Measurements from ENCODE around the gene SYNJ2. TPM values are rescaled to one million over a fixed set of nuclear protein-coding genes. Genes with fewer than 3 reads are reported as not detected.

SYNJ2 gene
- total RNA-seq, 1 donor: 10.2 TPM

GRCh38 chr6:158039178-158039557, 57.5 kb downstream of the SYNJ2 start:
- DNase-seq (ENCODE audit: low read depth in 2 of 3, low spot score in 2 of 3): no peak

- DNase-seq (ENCODE audit: low read depth in 2 of 3, low spot score in 2 of 3): peak in 2 of 3 donors; percentile 35 to 44
These were observed 57.9 kb downstream of the SYNJ2 start for GRCh38 chr6:158039571-158040050.

GRCh38 chr6:158040051-158040803, 58.6 kb downstream of the SYNJ2 start:
- DNase-seq (ENCODE audit: low read depth in 2 of 3, low spot score in 2 of 3): peak in 2 of 3 donors; percentile 96 to 97

- no peak for DNase-seq (ENCODE audit: low read depth in 2 of 3, low spot score in 2 of 3)
These were observed 59.2 kb downstream of the SYNJ2 start for GRCh38 chr6:158040804-158041347.

- DNase-seq (ENCODE audit: low read depth in 2 of 3, low spot score in 2 of 3): no peak
These were observed 59.7 kb downstream of the SYNJ2 start for GRCh38 chr6:158041370-158041769.

- DNase-seq (ENCODE audit: low read depth in 2 of 3, low spot score in 2 of 3): no peak
These were observed 60.1 kb downstream of the SYNJ2 start for GRCh38 chr6:158041788-158042187.

- peak in 1 of 3 donors; percentile 27 for DNase-seq (ENCODE audit: low read depth in 2 of 3, low spot score in 2 of 3)
These were observed 60.7 kb downstream of the SYNJ2 start for GRCh38 chr6:158042245-158042798.

GRCh38 chr6:158043008-158043407, 61.3 kb downstream of the SYNJ2 start:
- DNase-seq (ENCODE audit: low read depth in 2 of 3, low spot score in 2 of 3): no peak

- no peak for DNase-seq (ENCODE audit: low read depth in 2 of 3, low spot score in 2 of 3)
These were observed 62.2 kb downstream of the SYNJ2 start for GRCh38 chr6:158043586-158044524.

GRCh38 chr6:158044525-158044888, 62.8 kb downstream of the SYNJ2 start:
- DNase-seq (ENCODE audit: low read depth in 2 of 3, low spot score in 2 of 3): no peak

- no peak for DNase-seq (ENCODE audit: low read depth in 2 of 3, low spot score in 2 of 3)
These were observed 64.8 kb downstream of the SYNJ2 start for GRCh38 chr6:158046201-158047126.

GRCh38 chr6:158047127-158047518, 65.5 kb downstream of the SYNJ2 start:
- no peak for DNase-seq (ENCODE audit: low read depth in 2 of 3, low spot score in 2 of 3)

GRCh38 chr6:158047563-158048323, 66.1 kb downstream of the SYNJ2 start:
- DNase-seq (ENCODE audit: low read depth in 2 of 3, low spot score in 2 of 3): no peak

GRCh38 chr6:158048589-158048988, 66.9 kb downstream of the SYNJ2 start:
- no peak for DNase-seq (ENCODE audit: low read depth in 2 of 3, low spot score in 2 of 3)

- DNase-seq (ENCODE audit: low read depth in 2 of 3, low spot score in 2 of 3): no peak
These were observed 67.7 kb downstream of the SYNJ2 start for GRCh38 chr6:158049055-158050028.

- no peak for DNase-seq (ENCODE audit: low read depth in 2 of 3, low spot score in 2 of 3)
These were observed 68.6 kb downstream of the SYNJ2 start for GRCh38 chr6:158050107-158050735.

- DNase-seq (ENCODE audit: low read depth in 2 of 3, low spot score in 2 of 3): no peak
These were observed 69.3 kb downstream of the SYNJ2 start for GRCh38 chr6:158050955-158051354.

- DNase-seq (ENCODE audit: low read depth in 2 of 3, low spot score in 2 of 3): no peak
These were observed 70.3 kb downstream of the SYNJ2 start for GRCh38 chr6:158051968-158052367.
